MM.1S (cell line): Measurements from ENCODE around the gene FUS.

Experiments used
- CTCF ChIP-seq: fragments of 300-600 bp; sonication (generic); IDR thresholded peaks from 2 replicates; pipeline ENCODE4 v1.5.1; 2016; ENCODE audit warnings: antibody characterized with exemption, low read length, mixed read lengths
- EZH2 ChIP-seq: fragments of 300-600 bp; sonication (generic); optimal IDR thresholded peaks from 2 replicates; pipeline ENCODE3; 2017; ENCODE audit warnings: low read depth, mild to moderate bottlenecking, antibody characterized with exemption, low read length, mixed read lengths
- EZH2phosphoT487 ChIP-seq: fragments of 300-600 bp; sonication (generic); IDR thresholded peaks from 2 replicates; pipeline ENCODE4 v1.6.1; 2018; ENCODE audit warnings: antibody characterized with exemption, low read length

DNA sequence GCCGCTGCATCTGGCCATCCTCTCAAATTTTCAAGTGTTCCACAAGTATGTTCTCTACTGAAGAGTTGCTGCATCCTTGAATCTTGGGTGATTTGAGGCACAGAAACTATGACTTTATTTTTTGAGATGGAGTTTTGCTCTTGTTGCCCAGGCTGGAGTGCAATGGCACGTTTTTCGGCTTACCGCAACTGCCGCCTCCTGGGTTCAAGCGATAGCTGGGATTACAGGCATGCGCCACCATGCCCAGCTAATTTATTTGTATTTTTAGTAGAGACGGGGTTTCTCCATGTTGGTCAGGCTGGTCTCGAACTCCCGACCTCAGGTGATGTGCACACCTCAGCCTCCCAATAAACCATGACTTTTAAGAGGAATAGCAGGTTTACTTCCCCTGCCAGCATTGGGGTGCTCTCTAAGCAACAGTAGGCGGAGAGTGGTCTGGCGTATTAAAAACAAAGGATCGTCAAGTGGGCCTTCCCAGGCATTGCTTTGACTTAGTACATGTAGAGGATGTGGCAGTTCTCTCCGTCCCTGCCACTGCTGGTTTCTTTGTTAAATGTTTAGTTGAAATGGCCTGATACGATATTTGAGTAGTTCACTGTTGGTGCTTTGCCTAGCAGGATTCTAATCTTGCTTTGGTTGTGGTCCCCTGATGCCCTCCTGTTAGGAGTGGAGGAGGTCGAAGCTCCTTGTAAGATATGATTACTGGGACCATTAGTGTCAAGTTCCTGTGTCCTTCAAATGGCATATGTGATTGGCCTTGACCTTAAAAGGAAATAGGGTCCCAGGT, 13.1 kb downstream of the FUS start:
- no peak for TF ChIP-seq EZH2
- TF ChIP-seq CTCF, result no peak
- TF ChIP-seq EZH2phosphoT487, result no peak
